ENCODE measurements around the gene ALKBH4. TPM values are rescaled to one million over a fixed set of nuclear protein-coding genes. Genes with fewer than 3 reads are reported as not detected.
"Not testable (repeated sequence)": the region's sequence is repeated elsewhere in the genome, so short reads cannot be mapped to it uniquely, and the experiment has no call there.

The ALKBH4 gene
- total RNA-seq, 2 donors from 2014 or later, result 9.1 to 11.8 TPM

DNA sequence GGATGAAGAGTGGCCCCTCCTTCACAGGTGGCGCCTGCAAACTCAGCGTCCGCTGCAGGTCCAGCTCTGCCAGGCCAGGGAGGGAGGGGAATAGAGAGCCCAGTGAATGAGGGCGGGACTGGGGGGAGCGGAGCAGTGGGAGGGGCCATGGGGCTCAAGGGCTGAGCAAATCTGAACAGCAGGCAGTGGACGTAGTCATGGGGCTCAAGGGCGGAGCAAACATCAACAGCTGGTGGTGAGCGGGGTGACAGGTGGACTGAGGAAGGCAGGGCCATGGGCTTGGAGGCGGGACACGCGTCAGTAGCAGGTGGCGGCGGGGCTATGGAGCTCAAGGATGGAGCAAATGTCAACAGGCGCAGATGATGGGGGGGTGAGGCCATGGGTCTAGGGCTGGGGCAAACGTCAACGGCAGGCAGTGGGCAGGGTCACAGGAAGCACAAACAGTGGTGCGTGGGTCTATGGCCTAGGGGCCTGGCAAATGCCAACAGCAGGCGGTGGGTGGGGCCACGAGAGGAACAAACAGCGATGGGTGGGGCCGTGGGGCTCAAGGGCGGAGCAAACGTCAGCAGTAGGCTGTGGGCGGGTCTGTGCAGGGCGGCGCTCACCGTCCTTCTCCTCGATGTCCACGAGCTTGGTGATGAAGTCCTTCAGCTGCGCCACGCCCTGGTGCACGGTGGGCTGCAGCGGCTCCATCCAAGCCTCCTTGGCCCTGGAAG lies 28.7 kb upstream of the ALKBH4 start:
- peak; percentile 45 to 60 for ATAC-seq (replicated peaks in 1 of 2)
- not testable (repeated sequence) for H3K36me3 Mint-ChIP-seq (ENCODE audit: insufficient read depth in 2 of 2); H3K27ac Mint-ChIP-seq; H3K9me3 Mint-ChIP-seq; H3K4me3 Mint-ChIP-seq; DNase-seq; H3K27me3 Mint-ChIP-seq (ENCODE audit: low read depth); H3K4me1 Mint-ChIP-seq (ENCODE audit: low read depth)

DNA sequence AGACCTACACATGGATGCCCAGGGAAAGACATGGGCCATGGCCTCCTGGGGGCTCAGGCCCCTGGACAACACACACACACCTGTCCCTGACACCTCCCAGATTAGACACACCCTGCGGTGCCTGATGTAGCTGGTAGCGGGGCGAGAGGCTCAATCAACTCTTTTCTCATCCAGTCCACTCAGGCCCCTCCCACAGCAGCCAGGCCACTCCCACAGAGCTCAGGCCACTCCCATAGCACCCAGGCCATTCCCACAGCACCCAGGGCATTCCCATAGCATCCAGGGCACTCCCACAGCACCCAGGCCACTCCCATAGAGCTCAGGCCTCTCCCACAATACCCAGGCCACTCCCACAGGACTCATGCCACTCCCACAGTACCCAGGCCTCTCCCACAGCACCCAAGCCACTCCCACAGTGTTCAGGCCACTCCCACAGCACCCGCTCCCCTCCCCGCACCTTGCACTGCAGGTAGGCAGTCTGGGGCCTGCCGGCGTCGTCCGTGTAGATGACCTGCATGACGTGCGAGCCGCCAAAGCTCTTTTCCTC lies 25.9 kb upstream of the ALKBH4 start:
- not testable (repeated sequence) for H3K36me3 Mint-ChIP-seq (ENCODE audit: insufficient read depth in 2 of 2); H3K4me1 Mint-ChIP-seq (ENCODE audit: low read depth); H3K9me3 Mint-ChIP-seq; H3K27ac Mint-ChIP-seq; H3K4me3 Mint-ChIP-seq; H3K27me3 Mint-ChIP-seq (ENCODE audit: low read depth)
- ATAC-seq (replicated peaks in 1 of 2) (peak; percentile 66 to 74), DNase-seq (peak; percentile 61 to 65)

DNA sequence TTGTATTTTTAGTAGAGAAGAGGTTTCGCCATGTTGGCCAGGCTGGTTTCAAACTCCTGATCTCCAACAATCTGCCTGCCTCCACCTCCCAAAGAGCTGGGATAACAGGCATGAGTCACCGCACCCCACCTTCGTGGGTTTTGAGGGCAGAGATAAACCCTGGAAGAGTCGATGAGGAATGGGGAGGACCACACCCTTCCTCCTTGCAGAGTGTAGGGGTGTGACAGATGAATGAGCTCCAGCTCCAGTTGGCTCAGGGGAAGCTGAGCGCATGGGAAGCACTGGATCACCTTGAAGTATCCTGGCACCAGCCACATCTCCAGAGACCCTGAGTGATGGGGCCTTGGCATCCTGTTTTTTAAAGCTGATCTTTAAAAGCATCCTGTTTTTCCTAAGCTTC lies 19.7 kb upstream of the ALKBH4 start:
- H3K27me3 Mint-ChIP-seq (ENCODE audit: low read depth); H3K4me1 Mint-ChIP-seq (ENCODE audit: low read depth); H3K27ac Mint-ChIP-seq; H3K9me3 Mint-ChIP-seq; DNase-seq; H3K36me3 Mint-ChIP-seq (ENCODE audit: insufficient read depth in 2 of 2); ATAC-seq (replicated peaks in 1 of 2); H3K4me3 Mint-ChIP-seq: not testable (repeated sequence)

DNA sequence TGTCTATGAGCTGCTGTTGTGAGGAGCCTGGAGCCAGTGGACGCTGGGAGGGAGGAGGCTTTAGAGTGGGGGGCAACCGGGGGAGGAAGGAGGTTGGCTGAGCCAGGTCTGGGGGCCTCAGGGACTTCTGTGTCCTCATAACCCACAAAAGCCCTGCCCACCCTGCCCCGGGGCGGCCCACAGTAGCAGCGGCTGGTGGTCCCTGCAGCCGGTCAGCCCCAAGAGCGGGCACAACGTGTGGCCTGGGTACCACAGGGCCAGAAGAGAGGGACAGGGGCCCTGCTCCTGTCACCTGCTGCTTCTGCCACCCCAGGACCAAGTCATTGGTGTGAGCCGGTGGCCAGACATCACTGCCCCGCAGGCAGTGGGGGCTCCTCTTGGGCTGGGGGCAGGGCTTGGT lies 17.3 kb upstream of the ALKBH4 start:
- H3K9me3 Mint-ChIP-seq; H3K4me3 Mint-ChIP-seq; H3K27ac Mint-ChIP-seq; H3K4me1 Mint-ChIP-seq (ENCODE audit: low read depth); H3K27me3 Mint-ChIP-seq (ENCODE audit: low read depth); H3K36me3 Mint-ChIP-seq (ENCODE audit: insufficient read depth in 2 of 2); DNase-seq; ATAC-seq (replicated peaks in 1 of 2): not testable (repeated sequence)

DNA sequence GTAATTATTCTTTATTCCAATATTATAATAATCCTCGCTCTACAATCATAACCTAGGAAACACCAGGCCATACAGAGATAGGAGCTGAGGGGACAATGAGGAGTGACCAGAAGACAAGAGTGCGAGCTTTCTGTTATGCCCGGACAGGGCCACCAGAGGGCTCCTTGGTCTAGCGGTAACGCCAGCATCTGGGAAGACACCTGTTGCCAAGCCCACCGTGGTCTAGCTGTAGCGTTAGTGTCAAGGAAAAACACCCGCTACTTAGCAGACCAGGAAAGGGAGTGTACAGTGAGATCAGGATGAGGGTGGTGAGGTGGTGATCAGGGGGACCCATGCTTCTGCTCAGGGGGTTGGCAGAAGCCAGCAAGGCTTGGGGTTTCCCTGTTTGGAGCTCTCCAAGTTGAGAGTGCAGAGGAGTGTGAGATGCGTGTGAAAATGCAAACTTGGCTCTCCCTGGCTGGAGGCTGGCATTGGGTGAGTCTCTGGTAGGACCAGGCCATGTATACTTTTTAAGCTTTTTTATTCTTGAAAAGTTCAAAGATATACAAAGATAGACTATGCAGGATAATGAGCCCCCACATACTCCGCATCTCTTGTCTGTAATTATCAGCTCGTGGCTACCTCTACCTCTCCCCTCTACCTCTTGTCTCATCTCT lies 15.4 kb upstream of the ALKBH4 start:
- DNase-seq, result peak; percentile 34 to 49
- not testable (repeated sequence) for ATAC-seq (replicated peaks in 1 of 2); H3K9me3 Mint-ChIP-seq; H3K4me1 Mint-ChIP-seq (ENCODE audit: low read depth); H3K27ac Mint-ChIP-seq; H3K27me3 Mint-ChIP-seq (ENCODE audit: low read depth); H3K36me3 Mint-ChIP-seq (ENCODE audit: insufficient read depth in 2 of 2)
- H3K4me3 Mint-ChIP-seq, result peak overlapping the region; percentile 6 to 37

DNA sequence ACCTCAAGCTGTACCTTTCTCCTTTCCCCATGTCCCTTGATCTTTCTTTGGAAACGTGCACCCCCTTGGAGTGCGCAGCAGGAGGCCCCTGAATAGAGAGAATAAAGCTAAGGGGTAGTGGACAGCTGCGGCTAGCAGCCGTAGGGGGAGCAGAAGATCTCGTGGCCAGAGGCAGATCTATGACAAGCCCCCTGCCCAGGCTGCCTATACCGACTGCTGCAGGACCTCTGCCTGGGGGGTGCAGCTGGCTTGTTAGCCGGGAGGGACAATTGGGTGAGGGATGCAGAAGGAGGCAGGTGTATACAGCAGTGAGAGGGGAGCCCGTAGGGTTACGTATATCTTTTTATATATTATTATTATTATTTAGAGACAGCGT lies 14.5 kb upstream of the ALKBH4 start:
- not testable (repeated sequence) for DNase-seq; H3K4me3 Mint-ChIP-seq; H3K27me3 Mint-ChIP-seq (ENCODE audit: low read depth); H3K36me3 Mint-ChIP-seq (ENCODE audit: insufficient read depth in 2 of 2); H3K9me3 Mint-ChIP-seq; H3K4me1 Mint-ChIP-seq (ENCODE audit: low read depth); H3K27ac Mint-ChIP-seq
- ATAC-seq (replicated peaks in 1 of 2), result peak; percentile 41 to 55

DNA sequence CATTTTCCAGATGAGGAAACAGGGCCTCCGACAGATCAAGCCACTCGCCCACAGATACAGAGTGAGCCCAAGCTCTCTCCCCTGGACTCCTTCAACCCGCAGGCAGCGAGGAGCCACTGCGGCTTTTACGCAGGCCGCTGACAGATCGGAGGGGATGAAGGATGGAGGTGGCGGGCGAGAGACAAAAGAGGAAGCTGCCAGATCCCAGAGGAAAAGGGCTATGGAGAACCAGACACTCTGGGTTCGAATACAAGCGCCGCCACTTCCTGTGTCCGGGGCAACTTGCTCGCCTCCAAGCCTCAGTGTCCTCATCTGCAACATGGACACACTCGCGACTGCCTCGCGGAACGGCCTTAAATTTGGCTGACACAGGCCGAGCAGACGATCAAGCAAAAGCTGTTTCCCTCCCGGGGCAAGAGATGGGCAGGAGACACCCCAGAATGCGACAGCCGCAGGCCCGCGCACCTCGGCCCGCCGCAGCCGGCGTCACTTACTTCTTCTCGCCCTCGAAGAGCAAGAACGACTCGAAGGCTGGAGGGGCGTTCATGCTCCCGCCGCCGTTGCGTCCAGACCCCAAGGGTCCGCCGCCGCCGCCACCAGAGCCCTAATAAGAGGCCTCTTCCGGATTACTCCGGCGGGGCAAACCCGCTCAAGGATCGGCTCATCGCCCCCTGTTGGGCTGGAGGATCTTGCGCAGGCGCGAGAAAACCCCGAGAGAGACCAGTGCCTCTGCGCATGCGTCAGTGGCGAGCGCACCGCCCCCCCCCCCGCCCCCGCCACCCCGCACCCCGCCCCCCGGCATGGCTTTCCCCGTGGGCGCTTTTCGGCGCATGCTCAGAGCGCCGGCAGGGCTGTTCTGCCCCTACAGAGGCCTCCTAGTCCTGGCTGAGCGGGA lies 13.9 kb upstream of the ALKBH4 start, which contains the start of gene POLR2J:
Gene POLR2J (minus strand): TSS at position 609 of the 895 bp plus-strand sequence. CDS start 62 bp downstream, at position 547.
- not testable (repeated sequence) for H3K9me3 Mint-ChIP-seq; H3K27me3 Mint-ChIP-seq (ENCODE audit: low read depth); H3K4me1 Mint-ChIP-seq (ENCODE audit: low read depth); H3K36me3 Mint-ChIP-seq (ENCODE audit: insufficient read depth in 2 of 2)
- peak; percentile 80 to 93 for DNase-seq
- peak; percentile 91 to 92 for ATAC-seq (replicated peaks in 1 of 2)
- Mint-ChIP-seq H3K4me3 (peak within 1 kb of the TSS; percentile 82 to 87), H3K27ac (peak within 1 kb of the TSS; percentile 60)

DNA sequence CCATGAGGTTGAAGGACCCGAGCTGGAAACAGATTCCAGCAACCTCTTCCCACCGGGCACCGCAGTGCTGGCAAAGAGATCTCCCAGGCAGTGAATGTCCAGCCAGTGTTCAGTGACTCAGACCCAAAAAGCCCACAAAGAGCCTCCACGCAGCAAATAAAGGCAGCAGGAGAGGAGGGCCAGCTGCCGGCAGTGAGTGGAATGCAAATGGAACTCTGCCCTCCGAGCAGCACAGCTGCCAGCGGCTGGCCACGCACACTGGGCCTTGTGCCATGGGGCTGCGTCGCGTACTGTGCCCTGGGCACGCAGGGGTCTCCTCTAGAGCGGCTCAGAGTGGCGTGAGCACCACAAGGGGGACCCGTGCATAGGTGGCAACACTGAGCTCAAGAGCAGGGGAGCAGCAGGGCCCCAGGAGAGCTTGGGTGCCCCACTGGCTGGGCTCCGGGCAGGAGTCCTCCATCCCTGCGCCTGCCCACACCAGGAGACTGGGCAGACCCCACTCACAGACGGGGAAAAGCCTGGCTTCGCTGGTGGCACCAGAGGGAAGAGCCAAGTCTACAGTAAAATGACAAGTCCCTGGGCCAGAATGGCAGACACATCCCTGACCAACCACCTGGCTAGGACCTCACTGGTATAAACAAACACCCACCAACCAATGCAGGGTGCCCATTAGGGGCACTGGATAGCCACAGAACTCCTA lies 10.2 kb upstream of the ALKBH4 start:
- H3K9me3 Mint-ChIP-seq; H3K4me3 Mint-ChIP-seq; H3K4me1 Mint-ChIP-seq (ENCODE audit: low read depth); H3K27ac Mint-ChIP-seq; H3K27me3 Mint-ChIP-seq (ENCODE audit: low read depth); ATAC-seq (replicated peaks in 1 of 2); H3K36me3 Mint-ChIP-seq (ENCODE audit: insufficient read depth in 2 of 2); DNase-seq: not testable (repeated sequence)

DNA sequence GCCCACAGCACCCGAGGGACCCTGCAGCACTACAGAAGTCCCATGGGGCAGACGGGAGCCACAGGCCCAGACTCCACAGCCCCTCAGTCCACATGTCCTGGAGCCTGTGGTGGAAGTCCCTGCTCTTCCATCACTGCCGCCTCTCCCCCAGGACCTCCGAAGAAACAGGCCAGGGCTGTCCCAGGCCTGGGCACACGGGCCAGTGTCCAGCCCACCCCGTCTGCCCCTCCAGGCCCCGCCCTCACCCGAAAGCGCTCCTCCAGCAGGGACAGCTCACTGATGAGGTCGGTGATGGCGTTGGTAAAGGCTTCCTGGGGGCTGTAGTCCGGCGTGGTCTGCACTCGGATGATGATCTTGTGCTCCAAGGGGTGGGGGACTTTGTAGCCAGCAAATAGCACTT lies 9.5 kb upstream of the ALKBH4 start:
- not testable (repeated sequence) for H3K27me3 Mint-ChIP-seq (ENCODE audit: low read depth); H3K4me3 Mint-ChIP-seq; H3K4me1 Mint-ChIP-seq (ENCODE audit: low read depth); H3K27ac Mint-ChIP-seq; ATAC-seq (replicated peaks in 1 of 2); DNase-seq; H3K9me3 Mint-ChIP-seq; H3K36me3 Mint-ChIP-seq (ENCODE audit: insufficient read depth in 2 of 2)

DNA sequence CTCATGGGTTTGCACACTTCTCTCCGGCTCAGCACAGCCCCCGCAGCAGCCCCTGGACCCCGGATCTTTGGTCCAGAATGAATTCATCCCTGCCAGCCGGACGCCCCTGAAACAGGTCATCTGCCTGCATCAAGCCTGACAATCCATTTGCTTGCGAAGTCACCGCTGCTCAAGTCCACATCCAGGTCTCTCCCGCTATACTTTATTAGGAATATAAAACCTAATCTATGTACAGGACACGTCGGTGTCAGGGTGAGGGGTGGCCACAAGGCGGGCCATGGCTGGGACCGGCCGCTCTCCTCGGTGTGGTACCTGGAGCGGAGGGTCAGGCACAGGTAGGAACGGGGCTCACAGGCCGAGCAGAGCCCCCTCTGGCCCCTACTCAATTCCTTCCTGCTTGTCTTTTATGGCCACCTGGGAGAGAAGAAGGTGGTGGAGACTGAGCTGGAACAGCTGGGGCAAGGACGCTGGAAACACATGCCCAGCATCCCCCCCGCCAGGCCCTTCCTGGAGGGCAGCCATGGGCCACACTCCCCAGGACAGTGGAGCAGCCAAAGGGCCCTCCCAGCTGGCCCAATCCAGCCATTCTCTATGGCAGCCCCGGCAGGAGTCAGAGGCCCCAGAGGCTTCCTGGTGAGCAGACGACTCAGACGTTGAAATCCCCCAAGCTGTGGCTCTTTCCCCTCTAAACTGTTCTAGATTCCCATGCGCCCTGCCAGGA lies 8.8 kb upstream of the ALKBH4 start:
- ATAC-seq (replicated peaks in 1 of 2), result no peak
- no peak for DNase-seq
- H3K36me3 Mint-ChIP-seq (ENCODE audit: insufficient read depth in 2 of 2), result no peaks in the 10 kb centered on the region

DNA sequence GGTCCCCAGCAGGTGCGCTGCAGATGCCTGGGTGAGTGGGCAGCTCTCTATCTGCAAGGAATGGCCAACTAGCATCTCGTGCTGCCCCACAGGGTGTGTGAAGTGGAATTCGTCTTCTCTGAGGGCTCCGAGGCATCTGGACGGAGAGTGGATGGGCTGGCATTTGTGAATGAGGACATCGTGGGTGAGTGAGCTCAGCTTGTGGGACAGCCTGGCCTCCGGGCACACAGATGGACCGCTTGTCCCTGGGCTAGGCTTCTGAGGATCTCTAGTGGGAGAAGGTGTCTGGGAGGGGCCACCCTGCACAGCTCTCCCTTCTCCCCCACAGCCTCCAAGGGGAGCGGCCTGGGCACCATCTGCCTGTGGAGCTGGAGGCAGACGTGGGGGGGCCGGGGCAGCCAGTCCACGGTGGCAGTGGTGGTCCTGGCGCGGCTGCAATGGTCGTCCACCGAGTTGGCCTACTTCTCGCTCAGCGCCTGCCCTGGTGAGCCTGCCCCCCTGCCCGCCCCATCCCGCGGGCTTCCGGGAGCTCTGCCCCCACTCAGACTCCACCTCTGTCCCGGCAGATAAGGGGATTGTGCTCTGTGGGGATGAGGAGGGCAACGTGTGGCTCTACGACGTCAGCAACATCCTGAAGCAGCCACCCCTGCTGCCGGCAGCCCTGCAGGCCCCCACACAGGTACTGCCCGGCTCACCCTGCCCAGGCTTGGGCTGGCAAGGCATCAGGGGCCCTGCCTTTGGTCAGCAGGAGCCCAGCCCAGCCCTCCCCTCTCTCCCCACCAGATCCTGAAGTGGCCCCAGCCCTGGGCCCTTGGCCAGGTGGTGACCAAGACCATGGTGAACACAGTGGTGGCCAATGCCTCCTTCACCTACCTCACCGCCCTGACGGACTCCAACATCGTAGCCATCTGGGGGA lies 7.7 kb upstream of the ALKBH4 start:
- Mint-ChIP-seq H3K4me3 (no peak overlapping the region), H3K36me3 (ENCODE audit: insufficient read depth in 2 of 2) (no peaks in the 10 kb centered on the region), H3K27me3 (ENCODE audit: low read depth) (no peaks in the 10 kb centered on the region), H3K27ac (no peak overlapping the region), H3K4me1 (ENCODE audit: low read depth) (no peaks in the 10 kb centered on the region), H3K9me3 (no peaks in the 10 kb centered on the region)
- no peak for ATAC-seq (replicated peaks in 1 of 2)
- no peak for DNase-seq

More for the DNA sequence above, 8.8 kb upstream of the ALKBH4 start:
- H3K9me3 Mint-ChIP-seq, result no peaks in the 10 kb centered on the region
- no peak overlapping the region for H3K27ac Mint-ChIP-seq
- no peaks in the 10 kb centered on the region for H3K27me3 Mint-ChIP-seq (ENCODE audit: low read depth)
- H3K4me3 Mint-ChIP-seq, result no peak overlapping the region
- H3K4me1 Mint-ChIP-seq (ENCODE audit: low read depth), result no peaks in the 10 kb centered on the region

All from activated T-cell treated with anti-CD3 and anti-CD28 coated beads, Interleukin-2, amount 50 U/mL, for 72 hours (primary cell).